ENCODE measurements around the gene MDM1.

The MDM1 gene

DNA sequence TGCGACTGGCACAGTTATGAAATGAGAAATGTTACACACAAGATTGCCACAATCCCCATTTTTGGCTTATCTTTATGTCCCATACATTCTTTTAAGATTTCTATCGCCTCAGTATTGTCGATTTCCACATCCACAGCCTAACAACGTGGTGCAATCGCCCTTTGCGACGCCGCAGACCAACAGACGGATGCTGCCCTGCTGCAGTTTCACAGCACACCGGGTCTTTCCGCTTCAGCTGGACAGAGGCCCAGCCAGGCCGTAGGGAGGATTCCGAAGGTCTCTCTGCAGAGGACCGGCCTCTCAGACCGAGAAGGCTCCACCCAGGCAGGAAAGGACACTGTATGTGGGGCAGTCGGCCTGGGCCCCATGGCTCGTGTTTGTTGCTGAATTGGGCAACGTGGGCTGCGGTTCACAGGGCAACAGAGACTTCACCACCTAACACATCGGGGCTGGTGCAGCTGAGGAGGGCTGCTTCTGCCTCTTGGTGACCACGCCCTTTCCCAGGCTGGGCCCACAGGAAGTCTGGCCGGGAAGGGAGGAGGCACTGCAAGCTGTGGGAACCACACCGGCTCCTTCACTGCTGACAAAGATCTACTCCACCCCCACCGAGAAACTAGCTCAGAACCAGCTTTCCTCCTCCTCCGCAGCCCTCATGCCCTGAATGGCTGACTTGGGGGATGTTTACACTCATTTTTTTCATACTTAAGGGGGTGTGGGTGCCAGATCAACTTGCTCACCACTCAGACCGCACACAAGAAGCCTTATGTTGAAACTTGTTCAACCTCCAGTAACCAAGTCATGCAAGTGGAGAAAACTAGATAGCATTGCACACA lies 32.9 kb upstream of the MDM1 start (continued):
- no peak for TF ChIP-seq ZFP3 (CRISPR knock-in tag; IDR thresholded peaks at IDR 0.05)
- TF ChIP-seq ARNTL (CRISPR knock-in tag; IDR thresholded peaks at IDR 0.05; ENCODE audit: borderline replicate concordance, low read depth): no peak
- TF ChIP-seq, protein P1, sequence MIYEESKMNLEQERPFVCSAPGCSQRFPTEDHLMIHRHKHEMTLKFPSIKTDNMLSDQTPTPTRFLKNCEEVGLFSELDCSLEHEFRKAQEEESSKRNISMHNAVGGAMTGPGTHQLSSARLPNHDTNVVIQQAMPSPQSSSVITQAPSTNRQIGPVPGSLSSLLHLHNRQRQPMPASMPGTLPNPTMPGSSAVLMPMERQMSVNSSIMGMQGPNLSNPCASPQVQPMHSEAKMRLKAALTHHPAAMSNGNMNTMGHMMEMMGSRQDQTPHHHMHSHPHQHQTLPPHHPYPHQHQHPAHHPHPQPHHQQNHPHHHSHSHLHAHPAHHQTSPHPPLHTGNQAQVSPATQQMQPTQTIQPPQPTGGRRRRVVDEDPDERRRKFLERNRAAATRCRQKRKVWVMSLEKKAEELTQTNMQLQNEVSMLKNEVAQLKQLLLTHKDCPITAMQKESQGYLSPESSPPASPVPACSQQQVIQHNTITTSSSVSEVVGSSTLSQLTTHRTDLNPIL (CRISPR knock-in tag; IDR thresholded peaks at IDR 0.05; ENCODE audit: low read depth): no peak
- TF ChIP-seq, protein P2, sequence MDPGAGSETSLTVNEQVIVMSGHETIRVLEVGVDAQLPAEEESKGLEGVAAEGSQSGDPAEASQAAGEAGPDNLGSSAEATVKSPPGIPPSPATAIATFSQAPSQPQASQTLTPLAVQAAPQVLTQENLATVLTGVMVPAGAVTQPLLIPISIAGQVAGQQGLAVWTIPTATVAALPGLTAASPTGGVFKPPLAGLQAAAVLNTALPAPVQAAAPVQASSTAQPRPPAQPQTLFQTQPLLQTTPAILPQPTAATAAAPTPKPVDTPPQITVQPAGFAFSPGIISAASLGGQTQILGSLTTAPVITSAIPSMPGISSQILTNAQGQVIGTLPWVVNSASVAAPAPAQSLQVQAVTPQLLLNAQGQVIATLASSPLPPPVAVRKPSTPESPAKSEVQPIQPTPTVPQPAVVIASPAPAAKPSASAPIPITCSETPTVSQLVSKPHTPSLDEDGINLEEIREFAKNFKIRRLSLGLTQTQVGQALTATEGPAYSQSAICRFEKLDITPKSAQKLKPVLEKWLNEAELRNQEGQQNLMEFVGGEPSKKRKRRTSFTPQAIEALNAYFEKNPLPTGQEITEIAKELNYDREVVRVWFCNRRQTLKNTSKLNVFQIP (CRISPR knock-in tag; IDR thresholded peaks at IDR 0.05; ENCODE audit: borderline replicate concordance, low read depth): no peak

DNA sequence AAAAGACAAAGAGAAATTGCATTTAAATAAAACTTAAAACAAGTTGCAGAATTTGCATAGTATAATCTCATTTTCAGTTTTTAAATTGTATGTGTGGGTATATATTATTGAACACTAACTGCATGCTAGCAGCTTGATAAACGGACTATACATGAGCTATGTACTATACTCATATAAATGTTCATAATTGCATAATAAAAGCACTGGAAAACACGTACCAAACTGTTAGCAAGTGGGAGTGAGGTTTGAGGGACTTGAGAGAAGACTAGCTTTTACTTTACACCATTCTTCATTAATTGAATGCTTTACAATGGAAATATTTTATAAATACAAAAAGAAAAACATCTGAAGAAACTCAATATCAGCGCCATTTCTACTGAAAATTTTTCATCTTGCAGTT lies 32.2 kb upstream of the MDM1 start:
- TF ChIP-seq ZFP30 (CRISPR knock-in tag; IDR thresholded peaks at IDR 0.05) (no peak), TOX (CRISPR knock-in tag; IDR thresholded peaks at IDR 0.05; ENCODE audit: borderline replicate concordance) (no peak), TCF4 (CRISPR knock-in tag; IDR thresholded peaks at IDR 0.05; ENCODE audit: borderline replicate concordance) (no peak), CSDC2 (CRISPR knock-in tag; IDR thresholded peaks at IDR 0.05) (no peak), GLIS3 (CRISPR knock-in tag; IDR thresholded peaks at IDR 0.05) (no peak)
- TF ChIP-seq, protein P1 (CRISPR knock-in tag; IDR thresholded peaks at IDR 0.05; ENCODE audit: low read depth): no peak
- TF ChIP-seq, protein P3, sequence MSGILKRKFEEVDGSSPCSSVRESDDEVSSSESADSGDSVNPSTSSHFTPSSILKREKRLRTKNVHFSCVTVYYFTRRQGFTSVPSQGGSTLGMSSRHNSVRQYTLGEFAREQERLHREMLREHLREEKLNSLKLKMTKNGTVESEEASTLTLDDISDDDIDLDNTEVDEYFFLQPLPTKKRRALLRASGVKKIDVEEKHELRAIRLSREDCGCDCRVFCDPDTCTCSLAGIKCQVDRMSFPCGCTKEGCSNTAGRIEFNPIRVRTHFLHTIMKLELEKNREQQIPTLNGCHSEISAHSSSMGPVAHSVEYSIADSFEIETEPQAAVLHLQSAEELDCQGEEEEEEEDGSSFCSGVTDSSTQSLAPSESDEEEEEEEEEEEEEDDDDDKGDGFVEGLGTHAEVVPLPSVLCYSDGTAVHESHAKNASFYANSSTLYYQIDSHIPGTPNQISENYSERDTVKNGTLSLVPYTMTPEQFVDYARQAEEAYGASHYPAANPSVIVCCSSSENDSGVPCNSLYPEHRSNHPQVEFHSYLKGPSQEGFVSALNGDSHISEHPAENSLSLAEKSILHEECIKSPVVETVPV (CRISPR knock-in tag; IDR thresholded peaks at IDR 0.05): no peak
- ATAC-seq: no peak

DNA sequence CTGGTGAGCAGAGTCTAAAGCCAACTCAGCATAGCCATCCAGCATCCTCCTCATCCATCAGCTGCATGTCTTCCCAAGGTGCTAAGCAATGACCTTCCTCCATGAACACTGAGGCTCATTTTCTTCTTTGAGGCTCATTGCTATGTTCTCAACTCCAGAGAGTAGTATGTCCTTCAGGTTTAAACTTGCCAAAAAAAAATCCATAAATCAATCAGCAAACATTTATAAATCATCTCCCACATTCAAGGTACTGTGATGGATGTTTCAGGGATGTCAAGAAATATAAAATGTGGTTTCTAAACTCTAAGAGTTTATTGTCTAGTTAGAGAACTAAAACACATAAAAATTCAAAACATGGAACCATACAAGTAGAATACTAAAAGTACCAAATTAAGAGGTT lies 29.8 kb upstream of the MDM1 start:
- TF ChIP-seq OSR1 (CRISPR knock-in tag; IDR thresholded peaks at IDR 0.05): no peak
- ATAC-seq: no peak

DNA sequence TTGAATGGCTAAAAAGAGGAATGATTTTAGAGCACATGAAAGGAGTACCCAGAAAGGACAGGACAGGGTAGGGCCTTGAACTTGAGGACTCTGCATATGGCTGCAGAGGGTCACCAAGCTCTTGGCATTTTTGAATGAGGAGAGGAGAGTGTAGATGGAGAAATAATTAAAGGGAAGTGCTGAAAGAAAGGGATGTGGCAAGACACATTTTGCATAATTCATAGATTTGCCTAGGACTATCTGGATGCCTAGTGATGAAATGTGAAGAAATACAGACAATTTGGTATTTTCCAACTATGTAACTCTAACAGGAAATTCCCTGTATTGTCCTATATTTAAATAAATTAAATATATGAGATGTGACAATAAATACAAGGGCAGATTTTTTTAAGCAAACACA lies 27.5 kb upstream of the MDM1 start:
- TF ChIP-seq, protein P4, sequence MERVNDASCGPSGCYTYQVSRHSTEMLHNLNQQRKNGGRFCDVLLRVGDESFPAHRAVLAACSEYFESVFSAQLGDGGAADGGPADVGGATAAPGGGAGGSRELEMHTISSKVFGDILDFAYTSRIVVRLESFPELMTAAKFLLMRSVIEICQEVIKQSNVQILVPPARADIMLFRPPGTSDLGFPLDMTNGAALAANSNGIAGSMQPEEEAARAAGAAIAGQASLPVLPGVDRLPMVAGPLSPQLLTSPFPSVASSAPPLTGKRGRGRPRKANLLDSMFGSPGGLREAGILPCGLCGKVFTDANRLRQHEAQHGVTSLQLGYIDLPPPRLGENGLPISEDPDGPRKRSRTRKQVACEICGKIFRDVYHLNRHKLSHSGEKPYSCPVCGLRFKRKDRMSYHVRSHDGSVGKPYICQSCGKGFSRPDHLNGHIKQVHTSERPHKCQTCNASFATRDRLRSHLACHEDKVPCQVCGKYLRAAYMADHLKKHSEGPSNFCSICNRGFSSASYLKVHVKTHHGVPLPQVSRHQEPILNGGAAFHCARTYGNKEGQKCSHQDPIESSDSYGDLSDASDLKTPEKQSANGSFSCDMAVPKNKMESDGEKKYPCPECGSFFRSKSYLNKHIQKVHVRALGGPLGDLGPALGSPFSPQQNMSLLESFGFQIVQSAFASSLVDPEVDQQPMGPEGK (CRISPR knock-in tag; IDR thresholded peaks at IDR 0.05; ENCODE audit: borderline replicate concordance): no peak
- TF ChIP-seq, protein P2 (CRISPR knock-in tag; IDR thresholded peaks at IDR 0.05; ENCODE audit: borderline replicate concordance, low read depth): no peak
- no peak for TF ChIP-seq OSR1 (CRISPR knock-in tag; IDR thresholded peaks at IDR 0.05)
- TF ChIP-seq CSDC2 (CRISPR knock-in tag; IDR thresholded peaks at IDR 0.05): no peak
- TF ChIP-seq ZNF70 (CRISPR knock-in tag; IDR thresholded peaks at IDR 0.05): no peak
- TF ChIP-seq, protein P5, sequence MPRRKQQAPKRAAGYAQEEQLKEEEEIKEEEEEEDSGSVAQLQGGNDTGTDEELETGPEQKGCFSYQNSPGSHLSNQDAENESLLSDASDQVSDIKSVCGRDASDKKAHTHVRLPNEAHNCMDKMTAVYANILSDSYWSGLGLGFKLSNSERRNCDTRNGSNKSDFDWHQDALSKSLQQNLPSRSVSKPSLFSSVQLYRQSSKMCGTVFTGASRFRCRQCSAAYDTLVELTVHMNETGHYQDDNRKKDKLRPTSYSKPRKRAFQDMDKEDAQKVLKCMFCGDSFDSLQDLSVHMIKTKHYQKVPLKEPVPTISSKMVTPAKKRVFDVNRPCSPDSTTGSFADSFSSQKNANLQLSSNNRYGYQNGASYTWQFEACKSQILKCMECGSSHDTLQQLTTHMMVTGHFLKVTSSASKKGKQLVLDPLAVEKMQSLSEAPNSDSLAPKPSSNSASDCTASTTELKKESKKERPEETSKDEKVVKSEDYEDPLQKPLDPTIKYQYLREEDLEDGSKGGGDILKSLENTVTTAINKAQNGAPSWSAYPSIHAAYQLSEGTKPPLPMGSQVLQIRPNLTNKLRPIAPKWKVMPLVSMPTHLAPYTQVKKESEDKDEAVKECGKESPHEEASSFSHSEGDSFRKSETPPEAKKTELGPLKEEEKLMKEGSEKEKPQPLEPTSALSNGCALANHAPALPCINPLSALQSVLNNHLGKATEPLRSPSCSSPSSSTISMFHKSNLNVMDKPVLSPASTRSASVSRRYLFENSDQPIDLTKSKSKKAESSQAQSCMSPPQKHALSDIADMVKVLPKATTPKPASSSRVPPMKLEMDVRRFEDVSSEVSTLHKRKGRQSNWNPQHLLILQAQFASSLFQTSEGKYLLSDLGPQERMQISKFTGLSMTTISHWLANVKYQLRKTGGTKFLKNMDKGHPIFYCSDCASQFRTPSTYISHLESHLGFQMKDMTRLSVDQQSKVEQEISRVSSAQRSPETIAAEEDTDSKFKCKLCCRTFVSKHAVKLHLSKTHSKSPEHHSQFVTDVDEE (CRISPR knock-in tag; IDR thresholded peaks at IDR 0.05): no peak
- TF ChIP-seq, protein P3 (CRISPR knock-in tag; IDR thresholded peaks at IDR 0.05): no peak
- ATAC-seq: no peak

Measured in SK-N-SH treated with all-trans-retinoic acid at 6 μM for 48 hours (cell line).